ENCODE data around the gene UQCRH.
"Not testable (repeated sequence)": the region's sequence is repeated elsewhere in the genome, so short reads cannot be mapped to it uniquely, and the experiment has no call there.

Gene UQCRH

DNA sequence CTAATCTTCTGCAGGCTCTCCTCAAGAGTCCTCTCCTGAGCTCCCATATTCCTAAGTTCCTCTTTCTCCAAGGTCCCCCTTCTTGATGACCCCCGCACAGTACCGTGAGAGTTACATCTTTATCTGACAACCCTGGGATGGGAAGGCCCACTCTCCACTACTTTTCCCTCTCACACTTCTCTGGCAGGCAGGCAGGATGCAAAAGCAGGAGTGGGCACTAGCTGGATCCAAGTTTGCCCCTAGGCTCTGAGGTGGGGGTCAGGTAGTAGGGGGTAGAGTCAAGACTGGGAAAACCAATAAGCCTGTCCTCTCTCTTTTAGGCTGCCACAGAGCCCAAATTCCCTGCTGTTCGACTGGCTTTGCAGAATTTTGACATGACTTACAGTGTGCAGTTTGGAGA lies 41.0 kb downstream of the UQCRH start:
- Histone ChIP-seq H3K27ac (ENCODE audit: extremely low read depth, low read depth, low read length) (no peak overlapping the region), H3K9me3 (ENCODE audit: control insufficient read depth, insufficient read depth, low read depth, low read length) (no peaks in the 10 kb centered on the region), H3K4me1 (ENCODE audit: control insufficient read depth, insufficient read depth, low read length) (no peaks in the 10 kb centered on the region; the same call in none of the 2 replicates), H3K36me3 (ENCODE audit: control insufficient read depth in 2 of 2, insufficient read depth in 1 of 2, low read length in 2 of 2) (peaks cover 12 to 65% of the 10 kb centered on the region in 2 experiments; a peak in 2 of 3 replicates), H3K4me3 (ENCODE audit: low read depth, low read length) (no peak overlapping the region)
- POLR2A ChIA-PET = interaction anchor here (0.7 kb wide), 1 partner anchor 138 kb away, joined by 4 read pairs; no protein-coding TSS in a partner anchor
- TF ChIP-seq PRDM1 (tag by site-specific recombination; IDR thresholded peaks at IDR 0.05) = peak; percentile 16; the same call in 1 of the 2 replicates
- no peak for TF ChIP-seq ZSCAN23 (tag by site-specific recombination; IDR thresholded peaks at IDR 0.05)
- CTCF ChIA-PET = interaction anchor here (1.0 kb wide), 1 partner anchor 11 kb away, joined by 3 read pairs; no protein-coding TSS in a partner anchor

DNA sequence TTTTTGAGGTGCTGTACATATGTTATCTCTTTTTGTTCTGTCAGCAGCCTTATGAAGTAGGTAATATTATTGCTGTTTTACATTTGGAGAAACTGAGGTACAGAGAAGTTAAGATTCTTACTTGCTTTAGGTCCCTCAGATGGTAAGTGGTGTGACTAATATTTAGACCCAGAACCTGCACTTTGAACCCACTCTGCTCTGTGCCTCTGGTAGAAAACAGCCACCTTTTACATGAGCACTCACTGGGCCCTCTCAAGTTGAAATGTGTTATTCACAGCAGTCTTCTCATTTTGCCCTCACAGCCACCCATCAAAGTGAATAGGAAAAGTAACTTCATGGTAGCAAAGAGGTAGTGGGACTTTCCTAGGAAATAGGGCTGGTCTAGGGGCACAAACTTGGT lies 41.8 kb downstream of the UQCRH start:
- POLR2A ChIA-PET = interaction anchor here (1.1 kb wide), 1 partner anchor 12 kb away, joined by 6 read pairs; no protein-coding TSS in a partner anchor
- H3K4me3 ChIP-seq (ENCODE audit: low read depth, low read length) = no peak overlapping the region
- no peaks in the 10 kb centered on the region for H3K4me1 ChIP-seq (ENCODE audit: control insufficient read depth, insufficient read depth, low read length)
- CTCF ChIA-PET = interaction anchor here (0.7 to 3.7 kb wide), 3 partner anchors 12 to 972 kb away, joined by 3 to 37 read pairs (median 4); no protein-coding TSS in a partner anchor
- TF ChIP-seq ZNF239 (tag by site-specific recombination; IDR thresholded peaks at IDR 0.05) (no peak), ZNF670 (tag by site-specific recombination; IDR thresholded peaks at IDR 0.05; ENCODE audit: low read depth) (no peak), REPIN1 (tag by site-specific recombination; IDR thresholded peaks at IDR 0.05; ENCODE audit: low read depth) (no peak), ZNF837 (tag by site-specific recombination; IDR thresholded peaks at IDR 0.05) (no peak), TRIM28 (IDR thresholded peaks at IDR 0.05; ENCODE audit: borderline replicate concordance, low read length) (no peak), ZNF350 (tag by site-specific recombination; IDR thresholded peaks at IDR 0.05) (no peak), ZBTB17 (tag by site-specific recombination; IDR thresholded peaks at IDR 0.05) (no peak), ZNF324 (tag by site-specific recombination; IDR thresholded peaks at IDR 0.05) (no peak), EGR2 (tag by site-specific recombination; IDR thresholded peaks at IDR 0.05; ENCODE audit: low read depth) (no peak), ZEB2 (tag by site-specific recombination; IDR thresholded peaks at IDR 0.05) (no peak), SALL2 (tag by site-specific recombination; IDR thresholded peaks at IDR 0.05; ENCODE audit: borderline replicate concordance) (no peak)
- TF ChIP-seq, protein P1, sequence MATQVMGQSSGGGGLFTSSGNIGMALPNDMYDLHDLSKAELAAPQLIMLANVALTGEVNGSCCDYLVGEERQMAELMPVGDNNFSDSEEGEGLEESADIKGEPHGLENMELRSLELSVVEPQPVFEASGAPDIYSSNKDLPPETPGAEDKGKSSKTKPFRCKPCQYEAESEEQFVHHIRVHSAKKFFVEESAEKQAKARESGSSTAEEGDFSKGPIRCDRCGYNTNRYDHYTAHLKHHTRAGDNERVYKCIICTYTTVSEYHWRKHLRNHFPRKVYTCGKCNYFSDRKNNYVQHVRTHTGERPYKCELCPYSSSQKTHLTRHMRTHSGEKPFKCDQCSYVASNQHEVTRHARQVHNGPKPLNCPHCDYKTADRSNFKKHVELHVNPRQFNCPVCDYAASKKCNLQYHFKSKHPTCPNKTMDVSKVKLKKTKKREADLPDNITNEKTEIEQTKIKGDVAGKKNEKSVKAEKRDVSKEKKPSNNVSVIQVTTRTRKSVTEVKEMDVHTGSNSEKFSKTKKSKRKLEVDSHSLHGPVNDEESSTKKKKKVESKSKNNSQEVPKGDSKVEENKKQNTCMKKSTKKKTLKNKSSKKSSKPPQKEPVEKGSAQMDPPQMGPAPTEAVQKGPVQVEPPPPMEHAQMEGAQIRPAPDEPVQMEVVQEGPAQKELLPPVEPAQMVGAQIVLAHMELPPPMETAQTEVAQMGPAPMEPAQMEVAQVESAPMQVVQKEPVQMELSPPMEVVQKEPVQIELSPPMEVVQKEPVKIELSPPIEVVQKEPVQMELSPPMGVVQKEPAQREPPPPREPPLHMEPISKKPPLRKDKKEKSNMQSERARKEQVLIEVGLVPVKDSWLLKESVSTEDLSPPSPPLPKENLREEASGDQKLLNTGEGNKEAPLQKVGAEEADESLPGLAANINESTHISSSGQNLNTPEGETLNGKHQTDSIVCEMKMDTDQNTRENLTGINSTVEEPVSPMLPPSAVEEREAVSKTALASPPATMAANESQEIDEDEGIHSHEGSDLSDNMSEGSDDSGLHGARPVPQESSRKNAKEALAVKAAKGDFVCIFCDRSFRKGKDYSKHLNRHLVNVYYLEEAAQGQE (tag by site-specific recombination; IDR thresholded peaks at IDR 0.05) = no peak
- peaks cover 19 to 73% of the 10 kb centered on the region in 2 experiments; a peak in 2 of 3 replicates for H3K36me3 ChIP-seq (ENCODE audit: control insufficient read depth in 2 of 2, insufficient read depth in 1 of 2, low read length in 2 of 2)
- H3K27ac ChIP-seq (ENCODE audit: extremely low read depth, low read depth, low read length) = no peak overlapping the region
- H3K9me3 ChIP-seq (ENCODE audit: control insufficient read depth, insufficient read depth, low read depth, low read length) = no peaks in the 10 kb centered on the region

DNA sequence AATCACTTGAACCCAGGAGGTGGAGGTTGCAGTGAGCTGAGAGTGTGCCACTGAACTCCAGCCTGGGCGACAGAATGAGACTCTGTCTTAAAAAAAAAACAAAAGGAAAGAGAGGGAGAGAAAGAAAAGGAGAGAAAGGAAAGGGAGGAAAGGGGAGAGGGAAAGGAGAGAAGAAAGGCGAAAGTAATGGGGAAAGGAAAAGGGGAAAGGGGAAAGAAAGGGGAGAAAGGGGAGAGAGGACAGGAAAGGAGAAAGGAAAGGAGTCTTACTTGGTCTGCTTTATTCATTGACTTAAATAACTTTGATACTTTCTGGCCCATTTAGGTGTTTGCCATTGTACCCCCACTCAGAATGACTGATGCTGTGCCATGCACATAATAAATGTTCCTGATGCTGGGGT lies 48.9 kb downstream of the UQCRH start:
- H3K4me1 ChIP-seq (ENCODE audit: control insufficient read depth, insufficient read depth, low read length) = no peaks in the 10 kb centered on the region
- ChIA-PET POLR2A (no interaction called here), CTCF (interaction anchor here (1.2 kb wide), 1 partner anchor 19 kb away, joined by 5 read pairs; no protein-coding TSS in a partner anchor)
- H3K9me3 ChIP-seq (ENCODE audit: control insufficient read depth, insufficient read depth, low read depth, low read length) = no peaks in the 10 kb centered on the region
- H3K36me3 ChIP-seq (ENCODE audit: control insufficient read depth in 2 of 2, insufficient read depth in 1 of 2, low read length in 2 of 2) = peaks cover 64 to 82% of the 10 kb centered on the region in 2 experiments
- no peak overlapping the region for H3K27ac ChIP-seq (ENCODE audit: extremely low read depth, low read depth, low read length)
- no peak overlapping the region for H3K4me3 ChIP-seq (ENCODE audit: low read depth, low read length)
- TF ChIP-seq ZNF366 (tag by site-specific recombination; conservative IDR thresholded peaks at IDR 0.05) = peak; percentile 31; the same call in 1 of the 2 replicates
- TF ChIP-seq ZNF529 (tag by site-specific recombination; IDR thresholded peaks at IDR 0.05; ENCODE audit: insufficient replicate concordance) = no peak
- peak; percentile 100 for TF ChIP-seq PRDM1 (tag by site-specific recombination; IDR thresholded peaks at IDR 0.05)
- TF ChIP-seq SALL2 (tag by site-specific recombination; IDR thresholded peaks at IDR 0.05; ENCODE audit: borderline replicate concordance) = no peak
- no peak for TF ChIP-seq ZFP37 (tag by site-specific recombination; IDR thresholded peaks at IDR 0.05)
- no peak for TF ChIP-seq ZBTB1 (tag by site-specific recombination; IDR thresholded peaks at IDR 0.05)
- TF ChIP-seq ZNF621 (tag by site-specific recombination; IDR thresholded peaks at IDR 0.05) = no peak

DNA sequence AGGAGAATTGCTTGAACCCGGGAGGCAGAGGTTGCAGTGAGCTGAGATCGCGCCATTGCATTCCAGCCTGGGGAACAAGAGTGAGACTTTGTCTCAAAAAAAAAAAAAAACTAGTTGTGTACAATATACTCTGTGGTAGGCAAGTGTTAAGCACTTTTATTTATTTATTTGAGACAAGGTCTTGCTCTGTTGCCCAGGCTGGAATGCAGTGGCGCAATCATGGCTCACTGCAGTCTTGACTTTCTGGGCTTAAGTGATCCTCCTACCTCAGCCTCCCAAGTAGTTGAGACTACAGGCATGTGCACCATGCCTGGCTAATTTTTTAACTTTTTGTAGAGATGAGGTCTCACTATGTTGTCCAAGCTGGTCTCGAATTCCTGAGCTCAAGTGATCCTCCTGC lies 52.4 kb downstream of the UQCRH start:
- peaks cover 64 to 75% of the 10 kb centered on the region in 2 experiments for H3K36me3 ChIP-seq (ENCODE audit: control insufficient read depth in 2 of 2, insufficient read depth in 1 of 2, low read length in 2 of 2)
- POLR2A ChIA-PET; H3K4me1 ChIP-seq (ENCODE audit: control insufficient read depth, insufficient read depth, low read length); H3K27ac ChIP-seq (ENCODE audit: extremely low read depth, low read depth, low read length); H3K4me3 ChIP-seq (ENCODE audit: low read depth, low read length); H3K9me3 ChIP-seq (ENCODE audit: control insufficient read depth, insufficient read depth, low read depth, low read length): not testable (repeated sequence)
- CTCF ChIA-PET = interaction anchor here (0.8 to 2.9 kb wide), 3 partner anchors 8 to 52 kb away, joined by 3 to 10 read pairs (median 4); partner anchors contain the start of genes LRRC41, NSUN4 and UQCRH
